ENCODE results near the gene PIP5K1C. TPM values are rescaled to one million over a fixed set of nuclear protein-coding genes. Genes with fewer than 3 reads are reported as not detected.

PIP5K1C gene
- total RNA-seq, 1 experiment from 2014 or later = 34.0 TPM

DNA sequence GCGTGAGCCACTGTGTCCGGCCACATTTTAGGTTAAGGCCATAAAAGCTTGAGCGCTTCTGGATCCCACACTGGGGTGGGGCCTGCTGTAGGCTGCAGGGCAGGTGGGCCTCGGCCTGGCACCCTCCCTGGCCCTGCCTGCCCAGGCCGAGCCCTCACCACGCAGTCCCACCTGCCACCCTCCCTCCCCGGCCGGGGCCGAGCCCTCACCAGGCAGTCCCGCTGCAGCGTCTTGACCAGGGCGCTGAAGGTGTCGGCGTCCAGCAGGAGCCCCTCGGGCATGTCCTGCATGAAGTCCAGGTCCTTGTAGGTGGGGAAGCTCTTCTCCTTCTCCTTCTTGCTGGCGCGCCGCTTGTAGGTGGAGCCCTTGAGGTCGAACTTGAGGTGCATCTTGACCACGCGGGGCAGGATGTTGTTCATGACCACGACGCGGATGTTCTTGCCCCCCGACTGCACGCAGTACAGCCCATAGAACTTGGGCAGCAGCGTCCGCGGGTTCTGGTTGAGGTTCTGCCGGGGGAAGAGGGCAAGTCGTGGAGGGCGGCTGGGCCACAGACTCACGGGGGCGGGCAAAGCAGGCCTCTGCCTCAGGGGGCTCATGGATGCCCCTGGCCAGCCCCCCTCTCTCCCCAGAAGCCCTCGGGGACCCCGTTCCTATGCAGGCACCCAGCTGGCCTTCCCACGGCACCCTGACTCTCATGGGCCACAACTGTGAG lies 47.0 kb downstream of the PIP5K1C start (continued):
- TF ChIP-seq, protein P1, sequence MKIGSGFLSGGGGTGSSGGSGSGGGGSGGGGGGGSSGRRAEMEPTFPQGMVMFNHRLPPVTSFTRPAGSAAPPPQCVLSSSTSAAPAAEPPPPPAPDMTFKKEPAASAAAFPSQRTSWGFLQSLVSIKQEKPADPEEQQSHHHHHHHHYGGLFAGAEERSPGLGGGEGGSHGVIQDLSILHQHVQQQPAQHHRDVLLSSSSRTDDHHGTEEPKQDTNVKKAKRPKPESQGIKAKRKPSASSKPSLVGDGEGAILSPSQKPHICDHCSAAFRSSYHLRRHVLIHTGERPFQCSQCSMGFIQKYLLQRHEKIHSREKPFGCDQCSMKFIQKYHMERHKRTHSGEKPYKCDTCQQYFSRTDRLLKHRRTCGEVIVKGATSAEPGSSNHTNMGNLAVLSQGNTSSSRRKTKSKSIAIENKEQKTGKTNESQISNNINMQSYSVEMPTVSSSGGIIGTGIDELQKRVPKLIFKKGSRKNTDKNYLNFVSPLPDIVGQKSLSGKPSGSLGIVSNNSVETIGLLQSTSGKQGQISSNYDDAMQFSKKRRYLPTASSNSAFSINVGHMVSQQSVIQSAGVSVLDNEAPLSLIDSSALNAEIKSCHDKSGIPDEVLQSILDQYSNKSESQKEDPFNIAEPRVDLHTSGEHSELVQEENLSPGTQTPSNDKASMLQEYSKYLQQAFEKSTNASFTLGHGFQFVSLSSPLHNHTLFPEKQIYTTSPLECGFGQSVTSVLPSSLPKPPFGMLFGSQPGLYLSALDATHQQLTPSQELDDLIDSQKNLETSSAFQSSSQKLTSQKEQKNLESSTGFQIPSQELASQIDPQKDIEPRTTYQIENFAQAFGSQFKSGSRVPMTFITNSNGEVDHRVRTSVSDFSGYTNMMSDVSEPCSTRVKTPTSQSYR (CRISPR knock-in tag; IDR thresholded peaks at IDR 0.05) = no peak
- no peak for TF ChIP-seq ATF1 (CRISPR knock-in tag; IDR thresholded peaks at IDR 0.05)
- no peak for TF ChIP-seq CREM (CRISPR knock-in tag; IDR thresholded peaks at IDR 0.05)
- TF ChIP-seq GRHL2 (CRISPR knock-in tag; IDR thresholded peaks at IDR 0.05; ENCODE audit: insufficient replicate concordance, severe bottlenecking) = no peak
- TF ChIP-seq, protein P2, sequence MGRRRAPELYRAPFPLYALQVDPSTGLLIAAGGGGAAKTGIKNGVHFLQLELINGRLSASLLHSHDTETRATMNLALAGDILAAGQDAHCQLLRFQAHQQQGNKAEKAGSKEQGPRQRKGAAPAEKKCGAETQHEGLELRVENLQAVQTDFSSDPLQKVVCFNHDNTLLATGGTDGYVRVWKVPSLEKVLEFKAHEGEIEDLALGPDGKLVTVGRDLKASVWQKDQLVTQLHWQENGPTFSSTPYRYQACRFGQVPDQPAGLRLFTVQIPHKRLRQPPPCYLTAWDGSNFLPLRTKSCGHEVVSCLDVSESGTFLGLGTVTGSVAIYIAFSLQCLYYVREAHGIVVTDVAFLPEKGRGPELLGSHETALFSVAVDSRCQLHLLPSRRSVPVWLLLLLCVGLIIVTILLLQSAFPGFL (CRISPR knock-in tag; IDR thresholded peaks at IDR 0.05; ENCODE audit: borderline replicate concordance) = no peak
- TF ChIP-seq ZNF396 (CRISPR knock-in tag; IDR thresholded peaks at IDR 0.05; ENCODE audit: borderline replicate concordance) = no peak
- TF ChIP-seq ZNF138 (CRISPR knock-in tag; conservative IDR thresholded peaks at IDR 0.05) = no peak
- TF ChIP-seq JAZF1 (CRISPR knock-in tag; IDR thresholded peaks at IDR 0.05) = no peak

DNA sequence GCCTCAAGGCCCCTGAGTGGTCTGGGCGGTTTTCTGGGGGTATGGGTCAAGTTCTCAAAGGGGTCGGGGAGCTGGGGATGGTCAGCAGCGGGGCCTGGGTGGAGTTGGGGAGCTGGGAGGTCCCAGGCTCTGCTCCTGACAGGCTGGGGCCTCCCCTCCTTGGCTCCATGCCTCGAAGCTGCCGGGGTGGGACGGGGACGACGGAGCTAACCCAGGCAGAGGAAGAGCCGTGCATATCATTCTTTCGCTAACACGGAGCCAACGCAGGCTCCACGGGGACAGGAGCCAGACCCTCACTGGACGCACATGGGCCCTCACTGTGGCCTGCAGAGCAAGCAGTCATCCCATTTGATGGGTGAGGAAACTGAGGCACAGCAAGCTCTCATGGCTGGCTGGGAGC lies 47.8 kb downstream of the PIP5K1C start:
- Mint-ChIP-seq H3K4me1 (no peaks in the 10 kb centered on the region), H3K4me3 (no peak overlapping the region), H3K9me3 (no peaks in the 10 kb centered on the region), H3K27me3 (ENCODE audit: low read depth) (no peaks in the 10 kb centered on the region), H3K27ac (no peak overlapping the region), H3K36me3 (peaks cover 8% of the 10 kb centered on the region)
- CTCF ChIA-PET = no interaction called here
- POLR2A ChIA-PET = no interaction called here
- TF ChIP-seq, protein P3, sequence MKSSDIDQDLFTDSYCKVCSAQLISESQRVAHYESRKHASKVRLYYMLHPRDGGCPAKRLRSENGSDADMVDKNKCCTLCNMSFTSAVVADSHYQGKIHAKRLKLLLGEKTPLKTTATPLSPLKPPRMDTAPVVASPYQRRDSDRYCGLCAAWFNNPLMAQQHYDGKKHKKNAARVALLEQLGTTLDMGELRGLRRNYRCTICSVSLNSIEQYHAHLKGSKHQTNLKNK (CRISPR knock-in tag; IDR thresholded peaks at IDR 0.05) = no peak
- no peak for TF ChIP-seq OVOL2 (CRISPR knock-in tag; IDR thresholded peaks at IDR 0.05; ENCODE audit: borderline replicate concordance)
- no peak for TF ChIP-seq NFATC4 (CRISPR knock-in tag; IDR thresholded peaks at IDR 0.05)
- no peak for TF ChIP-seq JAZF1 (CRISPR knock-in tag; IDR thresholded peaks at IDR 0.05)
- TF ChIP-seq, protein P4, sequence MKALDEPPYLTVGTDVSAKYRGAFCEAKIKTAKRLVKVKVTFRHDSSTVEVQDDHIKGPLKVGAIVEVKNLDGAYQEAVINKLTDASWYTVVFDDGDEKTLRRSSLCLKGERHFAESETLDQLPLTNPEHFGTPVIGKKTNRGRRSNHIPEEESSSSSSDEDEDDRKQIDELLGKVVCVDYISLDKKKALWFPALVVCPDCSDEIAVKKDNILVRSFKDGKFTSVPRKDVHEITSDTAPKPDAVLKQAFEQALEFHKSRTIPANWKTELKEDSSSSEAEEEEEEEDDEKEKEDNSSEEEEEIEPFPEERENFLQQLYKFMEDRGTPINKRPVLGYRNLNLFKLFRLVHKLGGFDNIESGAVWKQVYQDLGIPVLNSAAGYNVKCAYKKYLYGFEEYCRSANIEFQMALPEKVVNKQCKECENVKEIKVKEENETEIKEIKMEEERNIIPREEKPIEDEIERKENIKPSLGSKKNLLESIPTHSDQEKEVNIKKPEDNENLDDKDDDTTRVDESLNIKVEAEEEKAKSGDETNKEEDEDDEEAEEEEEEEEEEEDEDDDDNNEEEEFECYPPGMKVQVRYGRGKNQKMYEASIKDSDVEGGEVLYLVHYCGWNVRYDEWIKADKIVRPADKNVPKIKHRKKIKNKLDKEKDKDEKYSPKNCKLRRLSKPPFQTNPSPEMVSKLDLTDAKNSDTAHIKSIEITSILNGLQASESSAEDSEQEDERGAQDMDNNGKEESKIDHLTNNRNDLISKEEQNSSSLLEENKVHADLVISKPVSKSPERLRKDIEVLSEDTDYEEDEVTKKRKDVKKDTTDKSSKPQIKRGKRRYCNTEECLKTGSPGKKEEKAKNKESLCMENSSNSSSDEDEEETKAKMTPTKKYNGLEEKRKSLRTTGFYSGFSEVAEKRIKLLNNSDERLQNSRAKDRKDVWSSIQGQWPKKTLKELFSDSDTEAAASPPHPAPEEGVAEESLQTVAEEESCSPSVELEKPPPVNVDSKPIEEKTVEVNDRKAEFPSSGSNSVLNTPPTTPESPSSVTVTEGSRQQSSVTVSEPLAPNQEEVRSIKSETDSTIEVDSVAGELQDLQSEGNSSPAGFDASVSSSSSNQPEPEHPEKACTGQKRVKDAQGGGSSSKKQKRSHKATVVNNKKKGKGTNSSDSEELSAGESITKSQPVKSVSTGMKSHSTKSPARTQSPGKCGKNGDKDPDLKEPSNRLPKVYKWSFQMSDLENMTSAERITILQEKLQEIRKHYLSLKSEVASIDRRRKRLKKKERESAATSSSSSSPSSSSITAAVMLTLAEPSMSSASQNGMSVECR (CRISPR knock-in tag; IDR thresholded peaks at IDR 0.05; ENCODE audit: borderline replicate concordance) = no peak
- no peak for TF ChIP-seq RELA (CRISPR knock-in tag; IDR thresholded peaks at IDR 0.05; ENCODE audit: borderline replicate concordance)
- no peak for TF ChIP-seq SMAD4 (CRISPR knock-in tag; IDR thresholded peaks at IDR 0.05)
- no peak for TF ChIP-seq TEAD1 (CRISPR knock-in tag; IDR thresholded peaks at IDR 0.05)
- TF ChIP-seq, protein P5, sequence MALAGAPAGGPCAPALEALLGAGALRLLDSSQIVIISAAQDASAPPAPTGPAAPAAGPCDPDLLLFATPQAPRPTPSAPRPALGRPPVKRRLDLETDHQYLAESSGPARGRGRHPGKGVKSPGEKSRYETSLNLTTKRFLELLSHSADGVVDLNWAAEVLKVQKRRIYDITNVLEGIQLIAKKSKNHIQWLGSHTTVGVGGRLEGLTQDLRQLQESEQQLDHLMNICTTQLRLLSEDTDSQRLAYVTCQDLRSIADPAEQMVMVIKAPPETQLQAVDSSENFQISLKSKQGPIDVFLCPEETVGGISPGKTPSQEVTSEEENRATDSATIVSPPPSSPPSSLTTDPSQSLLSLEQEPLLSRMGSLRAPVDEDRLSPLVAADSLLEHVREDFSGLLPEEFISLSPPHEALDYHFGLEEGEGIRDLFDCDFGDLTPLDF (CRISPR knock-in tag; IDR thresholded peaks at IDR 0.05) = no peak
- TF ChIP-seq PRRX2 (CRISPR knock-in tag; IDR thresholded peaks at IDR 0.05) = no peak
- no peak for TF ChIP-seq ATF1 (CRISPR knock-in tag; IDR thresholded peaks at IDR 0.05)
- TF ChIP-seq NR1H2 (CRISPR knock-in tag; IDR thresholded peaks at IDR 0.05) = no peak
- ATAC-seq (no peak), DNase-seq (ENCODE audit: low spot score) (no peak)
